Mucosa of descending colon (tissue), 3 donors: ENCODE measurements around the gene KIAA1614. TPM values are rescaled to one million over a fixed set of nuclear protein-coding genes. Genes with fewer than 3 reads are reported as not detected.

Source experiments
- ATAC-seq: fragments of 200-7000 bp; cut with Tn5 transposase; one replicate; pipeline ENCODE4 v1.9.1; 2020; ENCODE audit warnings: mild to moderate bottlenecking, moderate library complexity
- DNase-seq, 3 donors: peaks; one replicate each; pipeline ENCODE4 v3.0.0-alpha.2; 2020
- H3K36me3 ChIP-seq: fragments of 200-600 bp; one replicate; pipeline ENCODE4 v1.8.0; 2021; ENCODE audit warnings: low read depth, mild to moderate bottlenecking
- H3K4me1 ChIP-seq: fragments of 200-600 bp; one replicate; pipeline ENCODE4 v1.8.0; 2021; ENCODE audit warnings: low read depth, mild to moderate bottlenecking
- H3K4me3 ChIP-seq: fragments of 200-600 bp; one replicate; pipeline ENCODE4 v1.8.0; 2021; ENCODE audit warnings: mild to moderate bottlenecking
- H3K9me3 ChIP-seq: fragments of 200-600 bp; one replicate; pipeline ENCODE4 v1.8.0; 2021; ENCODE audit warnings: mild to moderate bottlenecking
- intact Hi-C, 2 donors: fragments of 100-400 bp; cut with DNase I in 1 of 2; cut with micrococcal nuclease in 1 of 2; formaldehyde crosslinking; loops; one replicate each; pipeline versions ENCODE4 v1.11.0 to v1.11.1; 2022; cut with DNase I, micrococcal nuclease
- total RNA-seq, 3 donors: library from RNA; stranded (reverse); fragmentation: NEBNext Ultra II Directional in 2 of 3; extraction: Animal tissue kit (Norgen Biotek cat#: 25700) in 2 of 3; gene quantifications; one replicate each; pipeline versions ENCODE4 v1.2.1 to v1.2.4, GENCODE V29; 2021 to 2023
- TF ChIP-seq, protein P1 (sequence below): fragments of 200-600 bp; IDR thresholded peaks from one replicate; pipeline ENCODE4 v1.8.0; 2022; ENCODE audit warnings: antibody characterized with exemption, mild to moderate bottlenecking
- donor health status: DM: no; HTN: no; CAD: no; lungs with moderate emphysema.
- donor health status: DM: no; HTN: no; CAD: no.
- donor health status: DM: no; HTN: yes; CAD: no.

Gene KIAA1614
- total RNA-seq, 3 donors from 2014 or later = 1.2 to 11.1 (median 2.0) TPM

DNA sequence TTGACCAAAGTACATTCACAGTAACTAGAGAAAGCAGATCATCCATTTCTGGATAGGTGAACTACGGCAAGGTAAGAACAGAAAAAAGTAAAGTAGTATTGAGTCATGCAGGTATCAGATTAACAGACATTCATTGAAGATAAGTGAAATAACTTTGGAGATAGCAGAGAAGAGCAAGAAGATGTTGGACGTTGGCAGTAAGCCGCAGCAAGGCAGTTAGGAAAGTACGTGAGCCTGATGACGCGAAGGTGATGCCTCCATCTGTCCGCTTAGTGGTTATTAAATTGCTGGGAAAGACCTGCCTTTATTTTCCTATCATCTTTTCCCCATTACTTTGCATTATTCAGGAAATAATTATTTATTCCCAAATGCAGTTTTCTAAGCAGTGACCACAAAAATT lies 24.9 kb upstream of the KIAA1614 start:
- no peak for DNase-seq
- no peaks in the 10 kb centered on the region for H3K4me1 ChIP-seq
- no peaks in the 10 kb centered on the region for H3K9me3 ChIP-seq
- intact Hi-C loops = loop anchor here (10.0 kb wide), 1 partner anchor 277 kb away; no protein-coding TSS in a partner anchor
- TF ChIP-seq, protein P1, sequence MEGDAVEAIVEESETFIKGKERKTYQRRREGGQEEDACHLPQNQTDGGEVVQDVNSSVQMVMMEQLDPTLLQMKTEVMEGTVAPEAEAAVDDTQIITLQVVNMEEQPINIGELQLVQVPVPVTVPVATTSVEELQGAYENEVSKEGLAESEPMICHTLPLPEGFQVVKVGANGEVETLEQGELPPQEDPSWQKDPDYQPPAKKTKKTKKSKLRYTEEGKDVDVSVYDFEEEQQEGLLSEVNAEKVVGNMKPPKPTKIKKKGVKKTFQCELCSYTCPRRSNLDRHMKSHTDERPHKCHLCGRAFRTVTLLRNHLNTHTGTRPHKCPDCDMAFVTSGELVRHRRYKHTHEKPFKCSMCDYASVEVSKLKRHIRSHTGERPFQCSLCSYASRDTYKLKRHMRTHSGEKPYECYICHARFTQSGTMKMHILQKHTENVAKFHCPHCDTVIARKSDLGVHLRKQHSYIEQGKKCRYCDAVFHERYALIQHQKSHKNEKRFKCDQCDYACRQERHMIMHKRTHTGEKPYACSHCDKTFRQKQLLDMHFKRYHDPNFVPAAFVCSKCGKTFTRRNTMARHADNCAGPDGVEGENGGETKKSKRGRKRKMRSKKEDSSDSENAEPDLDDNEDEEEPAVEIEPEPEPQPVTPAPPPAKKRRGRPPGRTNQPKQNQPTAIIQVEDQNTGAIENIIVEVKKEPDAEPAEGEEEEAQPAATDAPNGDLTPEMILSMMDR = no peak
- H3K36me3 ChIP-seq = no peaks in the 10 kb centered on the region
- H3K4me3 ChIP-seq = no peak overlapping the region
- ATAC-seq = no peak

DNA sequence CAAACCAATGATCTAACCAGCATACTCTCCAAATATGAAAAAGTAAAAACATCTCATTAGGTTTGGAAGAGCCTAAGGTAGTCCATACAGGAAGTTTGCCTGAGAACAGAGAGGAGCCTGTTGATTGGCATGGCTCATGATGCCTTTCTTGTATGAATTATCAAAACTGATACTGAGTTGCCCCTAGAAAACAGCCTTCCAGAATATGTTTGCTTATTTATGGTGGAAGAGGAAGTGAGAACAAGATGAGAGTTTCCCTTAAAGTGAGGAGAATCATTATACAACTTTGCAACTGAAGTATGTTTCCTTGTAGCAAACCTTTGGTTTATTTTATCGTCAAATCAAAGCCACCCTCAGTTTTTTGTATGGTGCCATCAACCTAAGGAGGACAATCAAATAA lies 23.8 kb upstream of the KIAA1614 start:
- intact Hi-C loops = loop anchor here (10.0 kb wide), 1 partner anchor 276 kb away; no protein-coding TSS in a partner anchor

DNA sequence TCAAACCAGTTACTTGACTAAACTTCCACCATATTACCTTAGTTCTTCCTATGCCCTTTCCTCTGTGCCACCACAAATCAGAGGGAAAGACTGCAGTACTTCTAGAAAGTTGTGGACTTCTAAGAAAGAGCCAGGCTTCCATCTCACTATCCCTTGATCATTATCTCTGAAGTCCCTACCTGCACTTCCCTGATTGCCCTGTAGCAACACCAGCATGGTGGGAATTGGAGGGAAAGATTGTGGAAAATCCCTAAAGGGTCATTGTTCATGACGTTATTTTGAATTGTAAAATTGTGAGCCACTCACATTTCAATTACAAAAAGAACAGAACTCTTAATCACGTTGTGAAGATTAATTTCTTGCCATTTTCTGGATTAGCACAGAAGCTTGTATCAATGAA lies 23.4 kb upstream of the KIAA1614 start:
- intact Hi-C loops = loop anchor here (10.0 kb wide), 1 partner anchor 275 kb away; no protein-coding TSS in a partner anchor
- Histone ChIP-seq H3K4me1 (no peaks in the 10 kb centered on the region), H3K36me3 (no peaks in the 10 kb centered on the region), H3K4me3 (no peak overlapping the region), H3K9me3 (no peaks in the 10 kb centered on the region)
- no peak for DNase-seq
- no peak for ATAC-seq
- TF ChIP-seq, protein P1 = no peak

More for the DNA sequence above, 23.8 kb upstream of the KIAA1614 start:
- no peak for DNase-seq
- Histone ChIP-seq H3K36me3 (no peaks in the 10 kb centered on the region), H3K9me3 (no peaks in the 10 kb centered on the region), H3K4me1 (no peaks in the 10 kb centered on the region), H3K4me3 (no peak overlapping the region)
- TF ChIP-seq, protein P1 = no peak
- ATAC-seq = no peak

DNA sequence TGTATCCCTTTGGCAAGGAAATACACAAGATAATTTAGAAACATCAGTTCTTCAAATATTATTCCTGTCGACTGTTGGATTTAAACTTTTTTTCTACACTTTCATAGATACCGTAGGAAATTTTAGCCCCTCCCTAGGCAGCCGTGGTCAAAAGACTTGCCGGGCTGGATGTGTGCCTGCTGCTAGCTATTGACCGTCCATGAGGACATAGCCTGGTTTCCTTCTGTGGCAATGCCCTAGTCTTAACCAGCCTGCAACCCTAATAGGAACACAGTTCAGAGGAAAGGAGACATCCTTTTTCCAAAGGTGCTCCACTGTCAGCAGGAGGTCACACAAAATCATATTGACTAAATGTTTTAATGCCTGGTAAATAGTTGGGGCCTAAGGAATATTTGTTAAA lies 20.4 kb upstream of the KIAA1614 start:
- H3K36me3 ChIP-seq = no peaks in the 10 kb centered on the region
- no peak overlapping the region for H3K4me3 ChIP-seq
- H3K4me1 ChIP-seq = no peaks in the 10 kb centered on the region
- TF ChIP-seq, protein P1 = no peak
- DNase-seq (no peak), ATAC-seq (no peak)
- H3K9me3 ChIP-seq = no peaks in the 10 kb centered on the region
- intact Hi-C loops = no loop called here

DNA sequence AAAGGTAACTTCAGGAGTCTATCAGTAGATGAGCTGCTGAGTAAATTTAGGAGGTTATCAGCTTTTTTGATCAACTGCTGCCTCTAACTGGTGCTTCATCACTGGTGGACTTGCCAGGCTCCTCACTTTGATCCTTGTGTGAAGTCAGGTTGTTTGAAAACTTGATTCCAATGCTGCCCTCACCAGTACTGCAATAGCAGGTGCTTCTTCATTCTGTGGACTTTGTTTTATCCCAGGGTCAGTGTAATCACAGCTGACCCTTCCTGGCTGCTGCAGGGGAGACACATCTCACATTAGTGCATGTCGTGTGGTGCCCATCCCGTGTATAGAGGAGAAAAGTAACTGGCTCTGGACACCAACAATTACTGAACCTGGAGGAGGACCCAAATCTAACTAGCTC lies 20.0 kb upstream of the KIAA1614 start:
- Histone ChIP-seq H3K4me3 (no peak overlapping the region), H3K36me3 (no peaks in the 10 kb centered on the region), H3K4me1 (no peaks in the 10 kb centered on the region), H3K9me3 (no peaks in the 10 kb centered on the region)
- TF ChIP-seq, protein P1 = no peak
- DNase-seq (no peak), ATAC-seq (no peak)
- intact Hi-C loops = no loop called here

DNA sequence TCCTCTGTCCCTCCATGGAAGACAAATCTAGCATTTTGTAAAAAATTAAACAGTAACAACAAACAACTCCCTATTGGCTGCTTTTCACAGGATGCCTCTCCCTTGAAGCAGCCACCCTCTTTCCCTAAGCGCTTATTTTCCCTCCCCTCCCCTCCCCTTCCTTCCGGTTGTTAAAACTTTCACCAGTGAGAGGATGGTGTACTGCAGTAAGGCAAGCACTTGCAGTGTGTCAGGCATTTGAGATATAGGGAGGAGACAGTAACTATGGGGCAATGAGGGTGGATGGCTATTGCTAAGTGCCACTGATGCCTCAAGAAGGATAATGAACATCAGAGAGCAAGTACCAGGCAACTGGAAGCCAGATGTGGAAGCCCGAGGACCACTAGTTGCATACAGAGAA lies 19.1 kb upstream of the KIAA1614 start:
- intact Hi-C loops = no loop called here
- ATAC-seq (no peak), DNase-seq (no peak)
- Histone ChIP-seq H3K9me3 (no peaks in the 10 kb centered on the region), H3K4me3 (no peak overlapping the region), H3K4me1 (no peaks in the 10 kb centered on the region), H3K36me3 (no peaks in the 10 kb centered on the region)
- TF ChIP-seq, protein P1 = no peak
